Activated CD4-positive, alpha-beta T cell treated with anti-CD3 and anti-CD28 coated beads, Interleukin-2, amount 50 U/mL, for 1 hour (primary cell): ENCODE results near the gene TUBB2A.

Experiments used
- DNase-seq: peaks from one replicate; pipeline ENCODE4 v3.0.0-alpha.2; 2020

Gene TUBB2A

DNA sequence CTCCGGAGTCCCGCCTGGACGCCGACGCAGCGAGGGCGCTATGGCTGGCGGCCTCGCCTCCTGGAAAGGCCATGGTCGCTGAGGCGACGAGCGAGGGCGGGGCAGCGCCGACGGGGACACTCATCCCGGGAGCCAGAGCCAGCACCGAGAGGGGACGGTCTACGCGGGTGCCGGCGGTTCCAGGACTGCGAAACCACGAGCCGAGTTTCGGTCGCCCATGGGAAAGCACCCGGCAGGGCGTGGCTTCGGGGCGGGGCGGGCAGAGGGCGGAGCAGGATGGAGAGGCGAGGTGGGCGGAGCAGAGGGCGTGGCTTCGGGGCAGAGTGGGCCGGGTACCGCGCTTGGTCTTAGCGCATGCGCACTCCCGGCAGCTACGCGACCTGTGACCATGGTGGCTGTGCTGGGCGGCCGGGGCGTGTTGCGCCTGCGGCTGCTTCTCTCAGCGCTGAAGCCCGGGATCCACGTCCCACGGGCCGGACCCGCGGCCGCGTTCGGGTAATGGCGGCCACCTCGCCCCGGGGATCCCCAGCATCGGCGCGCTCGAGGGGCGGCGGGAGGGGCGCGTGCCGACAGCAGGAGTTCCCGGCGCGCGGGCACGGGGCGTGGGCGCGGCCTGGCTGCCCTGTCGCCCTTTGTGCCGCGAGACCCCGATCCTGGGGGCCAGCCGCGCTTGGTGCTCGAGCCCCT is 38.8 kb downstream of the TUBB2A start, which contains the start of gene BPHL:
Gene BPHL, plus strand, starts transcription at position 359 of the 687 bp plus-strand sequence. Its CDS starts 30 bp downstream, at position 389.
- DNase-seq: peak; percentile 100

DNA sequence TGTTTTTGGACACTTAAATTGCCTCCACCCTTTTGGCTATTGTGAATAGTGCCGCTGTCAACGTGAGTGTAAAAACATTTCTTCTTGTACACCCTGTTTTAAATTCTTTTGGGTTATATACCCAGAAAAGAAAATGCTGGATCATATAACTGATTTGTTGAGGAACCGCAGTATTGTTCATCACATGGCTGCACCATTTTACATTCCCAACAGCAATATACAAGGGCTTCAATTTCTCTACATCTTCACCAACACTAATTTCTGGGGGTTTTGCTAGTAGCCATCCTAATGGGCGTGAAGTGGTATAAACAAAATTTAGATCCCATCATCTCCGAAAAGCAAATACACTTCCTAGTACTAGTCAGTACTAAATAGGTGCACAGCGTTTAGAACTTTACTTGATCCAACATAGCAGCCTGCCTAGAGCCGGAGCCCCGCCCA is 39.4 kb downstream of the TUBB2A start:
- DNase-seq: no peak

DNA sequence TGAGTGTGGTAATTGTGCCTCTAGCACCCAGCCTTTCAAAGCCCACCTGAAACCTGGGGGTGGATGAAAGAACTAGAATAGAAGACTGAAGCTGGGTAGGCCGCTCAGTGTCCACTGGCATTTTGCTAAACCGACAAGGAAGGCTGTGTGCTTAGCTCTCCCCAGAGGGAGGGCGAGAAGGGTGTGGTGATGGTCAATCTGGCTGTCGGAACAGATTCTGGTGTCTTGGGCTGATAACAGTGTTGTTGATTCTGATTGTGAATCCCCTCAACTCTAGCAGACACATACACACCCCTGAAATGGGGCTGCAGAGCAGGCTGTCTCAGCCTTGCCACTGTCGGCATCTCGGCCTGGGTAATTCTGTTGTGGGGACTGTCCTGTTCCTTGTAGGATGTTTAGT is 43.0 kb downstream of the TUBB2A start:
- no peak for DNase-seq

DNA sequence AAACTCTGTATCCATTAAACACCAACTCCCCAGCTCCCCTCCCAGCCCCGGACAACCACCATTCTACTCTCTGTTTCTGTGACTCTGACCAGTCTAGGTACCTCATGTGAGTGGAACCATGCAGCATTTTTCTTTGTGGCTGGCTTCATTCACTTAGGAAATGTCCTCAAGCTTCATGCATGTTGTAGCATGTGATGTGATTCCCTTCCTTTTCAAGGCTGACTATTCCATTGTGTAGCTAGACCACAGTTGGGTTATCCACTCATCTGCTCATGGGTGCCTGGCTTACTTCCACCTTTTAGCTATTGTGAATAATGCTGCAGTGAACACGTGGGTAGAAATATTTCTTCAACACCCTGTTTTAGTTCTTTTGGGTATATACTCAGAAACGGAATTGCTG is 47.6 kb downstream of the TUBB2A start:
- DNase-seq: no peak

DNA sequence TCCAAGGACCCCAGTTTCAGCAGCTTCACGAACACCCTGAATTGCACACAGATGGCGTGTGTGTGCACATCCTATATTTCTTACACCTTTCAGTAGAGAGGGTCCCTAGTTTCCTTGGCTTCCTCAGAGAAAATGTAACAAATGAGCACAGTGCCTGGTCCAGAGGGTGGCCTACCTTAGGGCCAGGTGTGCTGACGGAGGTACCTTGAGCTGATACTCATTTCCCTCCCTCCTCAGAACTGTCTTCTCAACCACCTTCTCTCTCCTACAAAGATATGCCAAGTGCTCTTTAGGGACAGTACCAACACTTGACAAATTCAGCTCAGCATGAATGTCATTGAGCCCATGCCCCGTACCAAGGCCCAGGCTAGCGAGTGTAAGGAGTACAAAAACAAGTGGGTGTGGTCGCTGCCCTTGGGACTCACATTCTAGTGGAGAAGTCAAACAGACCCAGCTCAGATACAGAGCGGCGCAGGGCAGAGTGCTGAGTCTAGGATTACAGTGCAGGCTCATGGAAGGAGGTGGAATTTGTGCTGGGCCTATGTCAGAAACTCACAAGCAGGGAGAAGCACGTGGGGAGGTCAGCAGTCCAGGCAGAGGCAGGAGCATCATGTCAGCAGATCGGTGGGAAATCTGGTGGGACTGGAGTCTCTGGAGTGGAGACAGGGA is 48.5 kb downstream of the TUBB2A start:
- no peak for DNase-seq
